ENCODE measurements around the gene AK3. TPM values are rescaled to one million over a fixed set of nuclear protein-coding genes. Genes with fewer than 3 reads are reported as not detected.
A peak's percentile ranks its signal among the peaks of the same experiment; 100 is the strongest.

AK3 gene
- total and polyA plus RNA-seq, 7 donors = 47.5 to 183 (median 111) TPM

DNA sequence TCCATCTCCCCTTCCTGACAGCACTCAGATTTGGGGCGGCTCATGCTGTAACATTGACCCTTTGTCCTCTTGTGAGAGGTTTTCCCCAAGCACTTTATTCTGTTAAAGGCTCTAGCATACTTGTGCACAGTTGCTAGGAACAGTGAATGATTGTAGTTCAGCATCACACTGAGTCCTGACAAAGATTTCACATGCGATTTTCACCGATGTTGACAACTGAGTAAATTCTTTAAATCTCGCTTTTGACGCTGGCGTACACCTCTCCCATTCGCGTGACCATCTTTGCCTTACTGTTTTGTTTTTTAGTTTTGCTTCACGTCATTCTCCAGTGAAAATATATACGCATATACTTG, 60.9 kb downstream of the AK3 start:
- DNase-seq = no peak
- H3K36me3 ChIP-seq (ENCODE audit: insufficient read depth in 1 of 2, low read depth in 1 of 2) = peaks cover 0 to 6% of the 10 kb centered on the region in 2 donors
- no peaks in the 10 kb centered on the region for H3K27me3 ChIP-seq (ENCODE audit: insufficient read depth in 3 of 3, low read length in 2 of 3)
- no peaks in the 10 kb centered on the region for H3K9me3 ChIP-seq
- H3K4me1 ChIP-seq = peaks cover 40% of the 10 kb centered on the region
- TF ChIP-seq, protein P1, sequence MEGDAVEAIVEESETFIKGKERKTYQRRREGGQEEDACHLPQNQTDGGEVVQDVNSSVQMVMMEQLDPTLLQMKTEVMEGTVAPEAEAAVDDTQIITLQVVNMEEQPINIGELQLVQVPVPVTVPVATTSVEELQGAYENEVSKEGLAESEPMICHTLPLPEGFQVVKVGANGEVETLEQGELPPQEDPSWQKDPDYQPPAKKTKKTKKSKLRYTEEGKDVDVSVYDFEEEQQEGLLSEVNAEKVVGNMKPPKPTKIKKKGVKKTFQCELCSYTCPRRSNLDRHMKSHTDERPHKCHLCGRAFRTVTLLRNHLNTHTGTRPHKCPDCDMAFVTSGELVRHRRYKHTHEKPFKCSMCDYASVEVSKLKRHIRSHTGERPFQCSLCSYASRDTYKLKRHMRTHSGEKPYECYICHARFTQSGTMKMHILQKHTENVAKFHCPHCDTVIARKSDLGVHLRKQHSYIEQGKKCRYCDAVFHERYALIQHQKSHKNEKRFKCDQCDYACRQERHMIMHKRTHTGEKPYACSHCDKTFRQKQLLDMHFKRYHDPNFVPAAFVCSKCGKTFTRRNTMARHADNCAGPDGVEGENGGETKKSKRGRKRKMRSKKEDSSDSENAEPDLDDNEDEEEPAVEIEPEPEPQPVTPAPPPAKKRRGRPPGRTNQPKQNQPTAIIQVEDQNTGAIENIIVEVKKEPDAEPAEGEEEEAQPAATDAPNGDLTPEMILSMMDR (IDR thresholded peaks at IDR 0.05) = no peak
- intact Hi-C loops (cut with DNase I) = no loop called here
- peak overlapping the region; percentile 96 for H3K27ac ChIP-seq
- H3K4me3 ChIP-seq = peak overlapping the region; percentile 78
- ATAC-seq = peak in 1 of 4 donors; percentile 9
- WGBS, 3 donors = 0 to 1% (median 1%) methylated on average over 10 of the region's 10 CpGs

DNA sequence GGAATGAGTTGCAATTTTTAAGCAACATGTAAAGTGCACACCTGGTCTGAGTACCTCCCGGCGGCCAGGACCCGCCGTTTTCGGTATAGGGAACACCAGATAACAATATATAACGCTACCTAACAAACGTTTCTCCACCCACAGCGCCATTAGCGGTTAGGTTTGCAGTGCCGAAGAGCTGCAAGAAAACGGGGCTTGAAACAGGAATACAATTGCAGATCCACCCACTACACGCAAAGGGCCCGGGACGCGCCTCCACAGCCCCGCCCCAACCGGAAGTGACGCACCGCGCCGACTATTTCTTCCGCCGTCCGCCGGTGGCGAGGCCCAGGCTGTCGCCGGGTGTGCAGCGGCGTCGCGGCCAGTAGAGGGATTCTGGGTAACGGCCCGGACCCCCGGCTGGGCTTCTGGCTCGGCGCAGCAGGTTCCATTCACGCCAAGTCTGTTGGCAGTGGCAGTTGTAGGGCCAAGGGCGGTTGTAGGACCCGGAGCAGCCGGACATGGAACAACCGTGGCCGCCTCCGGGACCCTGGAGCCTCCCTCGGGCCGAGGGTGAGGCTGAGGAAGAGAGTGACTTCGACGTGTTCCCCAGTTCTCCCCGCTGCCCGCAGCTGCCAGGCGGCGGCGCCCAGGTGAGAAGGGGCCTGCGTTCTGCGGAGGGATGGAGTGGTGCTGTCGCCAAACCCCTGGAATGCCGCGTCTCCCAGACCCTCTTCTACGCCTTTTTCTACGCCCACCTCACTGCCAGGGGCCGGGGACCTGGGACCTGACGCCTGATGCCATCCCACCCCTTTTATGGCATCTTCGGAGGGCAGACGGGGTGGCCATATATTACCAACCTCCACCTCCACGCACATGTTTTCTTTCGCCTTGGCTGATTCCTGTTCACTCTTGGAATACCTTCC, 61.5 kb downstream of the AK3 start, which contains the start of gene CDC37L1:
Gene CDC37L1, plus strand, starts transcription at position 302 of the 905 bp plus-strand sequence. Its CDS starts 199 bp downstream, at position 501.
- ATAC-seq = peak; percentile 91 to 98 (median 96)
- peak; percentile 98 to 99 for DNase-seq
- peak within 1 kb of the TSS; percentile 78 for H3K4me3 ChIP-seq
- H3K9me3 ChIP-seq = no peaks in the 10 kb centered on the region
- H3K4me1 ChIP-seq = peaks cover 37% of the 10 kb centered on the region
- no peaks in the 10 kb centered on the region for H3K27me3 ChIP-seq (ENCODE audit: insufficient read depth in 3 of 3, low read length in 2 of 3)
- H3K27ac ChIP-seq = peak within 1 kb of the TSS; percentile 96
- H3K36me3 ChIP-seq (ENCODE audit: insufficient read depth in 1 of 2, low read depth in 1 of 2) = no peaks in the 10 kb centered on the region
- 0 to 1% (median 0%) methylated on average over 65 to 66 of the region's 66 CpGs for WGBS, 3 donors
- intact Hi-C loops (cut with DNase I) = no loop called here
- TF ChIP-seq, protein P1 (IDR thresholded peaks at IDR 0.05) = peak; percentile 74

DNA sequence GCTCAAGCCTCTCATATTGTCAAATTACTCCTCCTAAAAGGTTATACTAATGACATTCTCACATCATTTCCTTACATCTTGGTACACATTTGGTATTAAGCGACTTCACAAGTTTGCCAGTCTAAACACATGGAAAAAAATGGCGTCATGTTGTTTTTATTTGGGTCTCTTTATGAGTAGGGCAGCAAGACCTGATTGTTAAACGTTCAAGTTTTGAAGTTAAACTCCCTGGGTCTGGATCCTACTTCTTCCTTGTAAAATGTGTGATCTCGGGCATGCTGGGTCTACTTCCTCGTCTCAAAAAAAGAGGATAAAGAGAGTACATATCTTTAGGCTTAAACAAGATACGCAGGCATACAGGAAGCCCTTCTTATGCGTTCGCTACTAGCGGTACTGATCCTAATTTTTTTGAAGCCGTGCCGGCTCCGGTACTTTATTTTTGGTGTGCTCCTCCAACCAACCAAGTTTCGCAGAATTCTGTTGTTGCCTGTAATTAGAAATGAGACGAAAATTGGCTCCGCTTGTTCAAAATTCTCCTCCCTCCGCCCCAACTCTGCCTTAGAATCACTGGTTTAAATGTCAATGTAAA, 62.2 kb downstream of the AK3 start:
- H3K27me3 ChIP-seq (ENCODE audit: insufficient read depth in 3 of 3, low read length in 2 of 3) = no peaks in the 10 kb centered on the region
- no peak for DNase-seq
- peak overlapping the region; percentile 78 for H3K4me3 ChIP-seq
- ATAC-seq = no peak
- H3K9me3 ChIP-seq = no peaks in the 10 kb centered on the region
- H3K27ac ChIP-seq = peak overlapping the region; percentile 96
- intact Hi-C loops (cut with DNase I) = no loop called here
- H3K36me3 ChIP-seq (ENCODE audit: insufficient read depth in 1 of 2, low read depth in 1 of 2) = no peaks in the 10 kb centered on the region
- TF ChIP-seq, protein P1 (IDR thresholded peaks at IDR 0.05) = no peak
- H3K4me1 ChIP-seq = peaks cover 33% of the 10 kb centered on the region
- WGBS, 3 donors = 1 to 2% (median 1%) methylated on average over 16 of the region's 16 CpGs

DNA sequence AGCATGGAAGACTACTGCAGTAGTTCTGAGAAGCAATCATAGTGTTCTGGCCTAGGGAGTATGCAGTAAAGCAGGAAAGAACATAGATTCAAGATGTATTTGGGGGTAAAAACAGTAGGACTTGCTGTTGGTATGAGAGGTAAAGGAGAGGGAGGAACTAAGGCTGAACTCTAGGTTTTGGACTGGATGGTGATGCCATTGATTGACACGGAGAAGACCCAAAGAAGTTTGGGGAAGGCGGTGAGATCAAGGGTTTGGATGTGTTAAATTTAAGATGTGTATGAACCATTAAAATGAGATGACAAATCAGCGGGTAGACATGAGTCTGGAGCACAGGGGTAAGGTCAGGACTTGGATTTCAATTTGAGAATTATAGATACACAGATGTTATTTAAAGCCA, 63.6 kb downstream of the AK3 start:
- no peak for DNase-seq
- 54 to 95% (median 88%) methylated on average over 3 of the region's 3 CpGs for WGBS, 3 donors
- Histone ChIP-seq H3K36me3 (ENCODE audit: insufficient read depth in 1 of 2, low read depth in 1 of 2) (no peaks in the 10 kb centered on the region), H3K9me3 (no peaks in the 10 kb centered on the region), H3K27me3 (ENCODE audit: insufficient read depth in 3 of 3, low read length in 2 of 3) (no peaks in the 10 kb centered on the region), H3K4me1 (peaks cover 24% of the 10 kb centered on the region), H3K4me3 (no peak overlapping the region), H3K27ac (peak overlapping the region; percentile 36)
- ATAC-seq = no peak
- TF ChIP-seq, protein P1 (IDR thresholded peaks at IDR 0.05) = no peak
- intact Hi-C loops (cut with DNase I) = no loop called here

Data from psoas muscle (tissue), 8 donors.